Astrocyte of the spinal cord (primary cell): Measurements from ENCODE around the gene SOD3.
A peak's percentile ranks its signal among the peaks of the same experiment; 100 is the strongest.

ENCODE experiments used
- DNase-seq: peaks from one replicate; pipeline ENCODE4 v3.0.0; 2011; ENCODE audit warnings: low read depth, low spot score
- H3K4me3 ChIP-seq: 2 replicates; pipeline ENCODE4 v1.5.1; 2011; ENCODE audit warnings: low read depth, mild to moderate bottlenecking, low read length, moderate library complexity
- CTCF ChIP-seq: IDR thresholded peaks from 2 replicates; pipeline ENCODE4 v1.5.1; 2012; ENCODE audit warnings: low read depth, mild to moderate bottlenecking, low read length, inconsistent platforms
- in situ Hi-C: cut with HindIII; loops from 2 replicates; pipeline ENCODE4 v1.10.0; 2017; ENCODE audit warnings: low sequenced_read_pairs

Gene SOD3

GRCh38 chr4:24769571-24769970 lies 25.8 kb upstream of the SOD3 start:
- TF ChIP-seq CTCF: no peak
- DNase-seq: peak; percentile 69
- in situ Hi-C loops: no loop called here
- H3K4me3 ChIP-seq: no peak overlapping the region

- no peak overlapping the region for H3K4me3 ChIP-seq
- in situ Hi-C loops: no loop called here
- DNase-seq: peak; percentile 98
- no peak for TF ChIP-seq CTCF
Observed at GRCh38 chr4:24770032-24770584, 25.3 kb upstream of the SOD3 start.

DNA sequence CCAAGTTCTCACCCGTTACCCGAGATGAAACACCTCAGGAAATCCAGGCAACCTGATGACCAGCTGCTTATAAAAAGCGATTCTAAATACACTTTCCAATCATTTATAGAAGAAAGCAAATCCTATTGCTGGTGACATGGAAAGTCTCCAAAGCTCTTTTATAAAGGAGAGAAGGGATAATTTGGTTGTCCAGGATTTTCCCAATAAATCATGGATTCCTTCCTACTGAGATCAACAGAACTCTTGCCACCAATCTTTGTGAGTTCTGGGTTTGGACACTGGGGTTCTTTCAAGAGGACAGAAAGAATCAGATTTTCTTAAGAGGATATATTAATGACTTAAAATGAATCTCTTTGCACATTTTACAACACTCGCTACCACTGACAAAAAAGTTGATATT lies 24.7 kb upstream of the SOD3 start:
- in situ Hi-C loops: no loop called here
- H3K4me3 ChIP-seq: no peak overlapping the region
- TF ChIP-seq CTCF: no peak
- DNase-seq: peak; percentile 30

DNA sequence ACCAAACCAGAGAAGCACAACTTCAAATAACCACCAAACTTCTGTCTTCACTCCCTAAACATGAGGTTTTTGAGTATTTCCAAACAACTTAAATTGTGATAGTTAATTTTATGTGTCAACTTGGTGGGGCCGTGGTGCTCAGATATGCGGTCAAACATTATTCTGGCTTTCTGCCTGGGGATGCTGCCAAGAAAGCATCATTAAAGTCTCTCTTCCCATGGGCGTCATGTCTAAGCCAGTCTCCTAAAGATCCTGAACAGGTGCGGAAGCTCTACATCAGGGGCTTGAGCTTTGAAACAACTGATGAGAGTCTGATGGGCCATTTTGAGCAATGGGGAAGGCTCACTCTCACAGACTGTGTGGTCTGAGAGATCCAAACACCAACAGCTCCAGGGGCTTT lies 24.1 kb upstream of the SOD3 start:
- peak; percentile 46 for DNase-seq
- no peak overlapping the region for H3K4me3 ChIP-seq
- no peak for TF ChIP-seq CTCF
- in situ Hi-C loops: no loop called here

DNA sequence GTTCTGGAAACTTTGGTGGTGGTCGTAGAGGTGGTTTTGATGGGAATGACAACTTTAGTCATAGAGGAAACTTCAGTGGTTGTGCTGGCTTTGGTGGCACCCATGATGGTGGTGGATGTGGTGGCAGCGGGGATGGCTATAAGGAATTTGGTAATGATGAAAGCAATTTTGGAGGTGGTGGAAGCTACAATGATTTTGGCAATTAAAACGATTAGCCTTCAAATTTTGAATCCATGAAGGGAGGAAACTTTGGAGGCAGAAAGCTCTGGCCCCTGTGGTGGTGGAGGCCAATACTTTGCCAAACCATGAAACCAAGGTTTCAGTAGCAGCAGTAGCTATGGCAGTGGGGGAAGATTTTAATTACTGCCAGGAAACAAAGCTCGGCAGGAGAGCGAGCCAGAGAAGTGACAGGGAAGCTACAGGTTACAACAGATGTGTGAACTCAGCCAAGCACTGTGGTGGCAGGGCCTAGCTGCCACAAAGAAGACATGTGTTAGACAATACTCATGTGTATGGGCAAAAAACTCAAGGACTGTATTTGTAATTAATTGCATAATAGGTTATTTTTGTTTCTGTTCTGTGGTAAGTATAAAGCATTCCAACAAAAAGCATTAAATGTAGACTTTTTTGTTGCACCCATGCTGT lies 23.2 kb upstream of the SOD3 start:
- TF ChIP-seq CTCF: no peak
- in situ Hi-C loops: no loop called here
- DNase-seq: no peak

DNA sequence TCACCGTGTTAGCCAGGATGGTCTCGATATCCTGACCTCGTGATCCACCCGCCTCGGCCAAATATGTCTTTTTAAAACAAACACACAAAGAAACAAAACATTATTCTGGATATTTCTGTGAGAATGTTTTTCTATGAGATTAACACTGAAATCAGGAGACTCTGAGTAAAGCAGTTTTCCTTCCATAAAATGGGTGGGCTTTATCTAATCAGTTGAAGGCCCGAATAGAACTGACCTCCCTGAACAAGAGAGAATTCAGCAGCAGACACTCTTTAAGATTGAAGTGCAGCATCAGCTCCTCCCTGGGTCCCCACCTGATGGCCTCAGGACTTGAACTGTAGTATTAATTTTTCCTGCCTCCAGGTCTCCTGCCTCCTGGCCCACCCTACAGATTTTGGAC lies 22.4 kb upstream of the SOD3 start:
- in situ Hi-C loops: no loop called here
- no peak for DNase-seq
- TF ChIP-seq CTCF: no peak
- H3K4me3 ChIP-seq: no peak overlapping the region

More for the DNA sequence above, 23.2 kb upstream of the SOD3 start:
- H3K4me3 ChIP-seq: no peak overlapping the region

DNA sequence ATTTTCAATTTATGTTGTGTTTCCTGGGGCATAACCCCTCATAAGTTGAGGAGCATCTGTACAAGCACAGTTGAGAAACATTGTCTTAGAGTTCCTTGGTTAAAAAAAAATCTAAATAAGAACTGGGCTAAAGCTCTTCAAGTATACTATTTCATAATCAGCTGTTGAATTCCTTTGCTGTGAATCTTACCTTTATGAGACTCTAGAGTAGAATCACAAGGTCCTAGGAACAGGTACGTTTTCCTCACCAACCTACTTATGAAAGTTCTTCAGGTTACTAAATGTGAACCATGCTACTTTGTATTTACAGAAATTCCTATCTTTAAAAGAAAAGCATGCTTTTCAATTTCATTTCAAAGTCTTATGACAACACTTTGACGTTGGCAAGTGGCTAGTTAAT lies 20.9 kb upstream of the SOD3 start:
- no peak overlapping the region for H3K4me3 ChIP-seq
- in situ Hi-C loops: no loop called here
- DNase-seq: no peak
- no peak for TF ChIP-seq CTCF
